Testis (tissue), 3 donors: ENCODE measurements around the gene CRB1. TPM values are rescaled to one million over a fixed set of nuclear protein-coding genes. Genes with fewer than 3 reads are reported as not detected.
"Not testable (repeated sequence)": the region's sequence is repeated elsewhere in the genome, so short reads cannot be mapped to it uniquely, and the experiment has no call there.

Source experiments
- DNase-seq: peaks from one replicate; pipeline ENCODE4 v3.0.0-alpha.2; 2019
- H3K27ac ChIP-seq, 2 donors: fragments of 200-600 bp; sonication (generic); one replicate each; pipeline ENCODE4 v1.5.1; 2019
- H3K27me3 ChIP-seq: fragments of 200-600 bp; sonication (generic); one replicate; pipeline ENCODE4 v1.5.1; 2019
- H3K36me3 ChIP-seq: fragments of 200-600 bp; sonication (generic); one replicate; pipeline ENCODE4 v1.5.1; 2017; ENCODE audit warnings: low read depth; ENCODE audit errors: missing control alignments
- H3K4me1 ChIP-seq: fragments of 200-600 bp; sonication (generic); one replicate; pipeline ENCODE4 v1.5.1; 2019
- H3K4me3 ChIP-seq, 2 donors: fragments of 200-600 bp; sonication (generic); one replicate each; pipeline ENCODE4 v1.5.1; 2017 to 2019
- H3K9me3 ChIP-seq: fragments of 200-600 bp; sonication (generic); one replicate; pipeline ENCODE4 v1.5.1; 2017
- CTCF ChIP-seq, 3 experiments: fragments of 450-650 bp in 2 of 3; fragments of 200-600 bp in 1 of 3; sonication (generic) in 1 of 3; IDR thresholded peaks; one replicate each; pipeline ENCODE4 v1.5.1; 2016 to 2019; ENCODE audit warnings: antibody characterized with exemption in 3 of 3, mild to moderate bottlenecking in 2 of 3, moderate library complexity in 1 of 3
- POLR2A ChIP-seq: fragments of 450-650 bp; IDR thresholded peaks from one replicate; pipeline ENCODE4 v1.6.1; 2017; ENCODE audit warnings: antibody characterized with exemption, mild to moderate bottlenecking, moderate library complexity
- WGBS, 2 donors: methylation state at CpG; one replicate each; pipeline ENCODE4 v1.1.5; 2018; 5-methylcytosine and 5-hydroxymethylcytosine counted together
- intact Hi-C: fragments of 100-400 bp; cut with DNase I; formaldehyde crosslinking; loops from one replicate; pipeline ENCODE4 v1.15.1; 2023; ENCODE audit warnings: low total_unique reads
- polyA plus RNA-seq: library from polyadenylated mRNA; stranded (reverse); fragments of 350-450 nt; fragmentation: Illumina TruSeq; extraction: RNeasy Lipid Tissue Mini Kit (QIAGEN cat#74804); gene quantifications from one replicate; pipeline ENCODE4 v1.2.3, GENCODE V29; 2014; ENCODE audit warnings: low read depth, low replicate concordance; ENCODE audit not compliant: insufficient read depth
- total RNA-seq, 2 donors: library from RNA; depleted of rRNA; stranded (reverse); fragments of >200 nt; gene quantifications; one replicate each; pipeline ENCODE4 v1.2.3, GENCODE V29; 2016

Gene CRB1
- total and polyA plus RNA-seq, 3 donors from 2014 or later: 7.4 to 14.7 (median 12.9) TPM

GRCh38 chr1:197402189-197402588 is 134.1 kb downstream of the CRB1 start:
- 95 to 96% methylated on average over 2 of the region's 2 CpGs for WGBS, 2 donors
- H3K27ac ChIP-seq: no peak overlapping the region
- no peaks in the 10 kb centered on the region for H3K36me3 ChIP-seq
- no peak overlapping the region for H3K4me3 ChIP-seq
- no peaks in the 10 kb centered on the region for H3K4me1 ChIP-seq
- no peaks in the 10 kb centered on the region for H3K9me3 ChIP-seq
- no peak for DNase-seq
- intact Hi-C loops: no loop called here
- no peaks in the 10 kb centered on the region for H3K27me3 ChIP-seq
- TF ChIP-seq CTCF (IDR thresholded peaks at IDR 0.05) (no peak), POLR2A (no peak)

DNA sequence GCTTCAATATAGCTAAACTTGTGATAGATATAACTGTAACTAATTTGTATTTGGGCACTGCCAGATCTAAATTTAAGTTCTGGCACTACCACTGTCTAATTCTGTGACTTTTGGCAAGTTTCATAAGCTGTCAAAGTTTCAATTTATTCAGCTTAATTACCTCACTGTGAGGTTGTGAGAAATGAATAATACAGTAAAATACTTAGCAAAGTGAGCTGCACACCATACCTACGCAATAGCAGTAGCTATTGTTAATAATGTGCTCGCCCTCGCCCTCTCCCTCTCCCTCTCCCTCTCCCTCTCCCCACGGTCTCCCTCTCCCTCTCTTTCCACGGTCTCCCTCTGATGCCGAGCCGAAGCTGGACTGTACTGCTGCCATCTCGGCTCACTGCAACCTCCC is 136.7 kb downstream of the CRB1 start:
- H3K9me3 ChIP-seq, H3K36me3 ChIP-seq, H3K4me1 ChIP-seq, DNase-seq, H3K4me3 ChIP-seq, H3K27me3 ChIP-seq, H3K27ac ChIP-seq, intact Hi-C loops: not testable (repeated sequence)
- 53 to 67% methylated on average over 8 of the region's 8 CpGs for WGBS, 2 donors

DNA sequence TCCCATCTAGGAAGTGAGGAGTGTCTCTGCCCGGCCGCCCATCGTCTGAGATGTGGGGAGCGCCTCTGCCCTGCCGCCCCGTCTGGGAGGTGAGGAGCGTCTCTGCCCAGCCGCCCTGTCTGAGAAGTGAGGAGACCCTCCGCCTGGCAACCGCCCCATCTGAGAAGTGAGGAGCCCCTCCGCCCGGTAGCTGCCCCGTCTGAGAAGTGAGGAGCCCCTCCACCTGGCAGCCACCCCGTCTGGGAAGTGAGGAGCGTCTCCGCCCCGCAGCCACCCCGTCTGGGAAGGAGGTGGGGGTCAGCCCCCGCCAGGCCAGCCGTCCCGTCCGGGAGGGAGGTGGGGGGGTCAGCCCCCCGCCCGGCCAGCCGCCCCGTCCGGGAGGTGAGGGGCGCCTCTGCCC is 137.6 kb downstream of the CRB1 start:
- H3K27me3 ChIP-seq, H3K27ac ChIP-seq, DNase-seq, H3K36me3 ChIP-seq, H3K9me3 ChIP-seq, H3K4me3 ChIP-seq, H3K4me1 ChIP-seq, intact Hi-C loops: not testable (repeated sequence)
- WGBS, 2 donors: 57 to 89% methylated on average over 6 to 27 of the region's 28 CpGs

GRCh38 chr1:197413564-197413963 is 145.5 kb downstream of the CRB1 start:
- H3K4me3 ChIP-seq: no peak overlapping the region
- H3K9me3 ChIP-seq: no peaks in the 10 kb centered on the region
- intact Hi-C loops: no loop called here
- H3K36me3 ChIP-seq: no peaks in the 10 kb centered on the region
- WGBS, 2 donors: 68 to 76% methylated on average over 2 of the region's 2 CpGs
- DNase-seq: no peak
- TF ChIP-seq POLR2A (no peak), CTCF (IDR thresholded peaks at IDR 0.05) (no peak)
- H3K27me3 ChIP-seq: no peaks in the 10 kb centered on the region
- H3K27ac ChIP-seq: no peak overlapping the region
- no peaks in the 10 kb centered on the region for H3K4me1 ChIP-seq

DNA sequence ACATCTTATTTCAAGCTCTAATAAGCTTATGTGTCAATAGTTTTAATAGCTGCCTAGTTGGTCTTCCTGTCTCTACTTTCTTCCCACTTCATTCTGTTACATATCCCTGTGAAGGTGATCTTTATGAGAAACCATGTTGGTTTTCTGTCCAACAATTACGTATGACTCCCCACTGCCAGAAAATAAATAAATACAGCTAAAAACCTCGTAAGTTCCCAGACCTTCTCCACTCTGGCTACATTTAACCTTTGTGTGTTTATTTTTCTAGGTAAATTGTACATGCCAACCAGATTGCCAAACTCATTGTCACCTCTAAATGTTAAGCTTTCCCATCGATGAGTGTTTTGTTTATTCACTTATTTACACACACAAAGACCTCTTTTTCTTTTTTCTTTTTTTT is 147.2 kb downstream of the CRB1 start:
- no peaks in the 10 kb centered on the region for H3K36me3 ChIP-seq
- no peak overlapping the region for H3K27ac ChIP-seq
- TF ChIP-seq CTCF (IDR thresholded peaks at IDR 0.05) (no peak), POLR2A (no peak)
- 75 to 79% methylated on average over 3 of the region's 3 CpGs for WGBS, 2 donors
- H3K27me3 ChIP-seq: no peaks in the 10 kb centered on the region
- intact Hi-C loops: no loop called here
- no peak overlapping the region for H3K4me3 ChIP-seq
- no peaks in the 10 kb centered on the region for H3K9me3 ChIP-seq
- H3K4me1 ChIP-seq: no peaks in the 10 kb centered on the region
- DNase-seq: no peak

- H3K36me3 ChIP-seq: no peaks in the 10 kb centered on the region
- no peaks in the 10 kb centered on the region for H3K4me1 ChIP-seq
- no peak for DNase-seq
- 94 to 95% methylated on average over 1 of the region's 1 CpG for WGBS, 2 donors
- TF ChIP-seq CTCF (IDR thresholded peaks at IDR 0.05) (no peak), POLR2A (no peak)
- H3K9me3 ChIP-seq: no peaks in the 10 kb centered on the region
- no peaks in the 10 kb centered on the region for H3K27me3 ChIP-seq
- H3K4me3 ChIP-seq: no peak overlapping the region
- H3K27ac ChIP-seq: no peak overlapping the region
- intact Hi-C loops: no loop called here
Observed at GRCh38 chr1:197418693-197419092, 150.6 kb downstream of the CRB1 start.
